ENCODE results near the gene SLCO2B1.

DNA sequence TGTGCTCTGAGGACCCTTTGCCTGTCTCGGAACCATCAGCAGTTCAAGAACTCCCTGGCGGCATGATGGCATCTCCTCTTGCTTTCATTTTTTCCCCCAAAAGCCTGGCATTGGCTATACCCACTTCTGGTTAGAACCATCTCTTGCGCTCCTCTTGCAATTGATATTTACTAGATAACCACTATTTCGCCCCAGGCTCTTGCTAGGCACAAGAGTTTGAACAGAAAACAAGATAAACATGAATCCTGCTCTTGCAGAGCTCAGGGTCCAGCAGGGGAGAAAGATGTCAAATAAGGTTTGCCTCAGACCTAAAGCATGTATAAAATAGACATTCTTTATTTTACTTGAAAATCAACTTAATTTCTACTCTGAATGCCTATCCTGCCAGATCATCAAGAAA lies 33.1 kb downstream of the SLCO2B1 start:
- TF ChIP-seq, protein P1, sequence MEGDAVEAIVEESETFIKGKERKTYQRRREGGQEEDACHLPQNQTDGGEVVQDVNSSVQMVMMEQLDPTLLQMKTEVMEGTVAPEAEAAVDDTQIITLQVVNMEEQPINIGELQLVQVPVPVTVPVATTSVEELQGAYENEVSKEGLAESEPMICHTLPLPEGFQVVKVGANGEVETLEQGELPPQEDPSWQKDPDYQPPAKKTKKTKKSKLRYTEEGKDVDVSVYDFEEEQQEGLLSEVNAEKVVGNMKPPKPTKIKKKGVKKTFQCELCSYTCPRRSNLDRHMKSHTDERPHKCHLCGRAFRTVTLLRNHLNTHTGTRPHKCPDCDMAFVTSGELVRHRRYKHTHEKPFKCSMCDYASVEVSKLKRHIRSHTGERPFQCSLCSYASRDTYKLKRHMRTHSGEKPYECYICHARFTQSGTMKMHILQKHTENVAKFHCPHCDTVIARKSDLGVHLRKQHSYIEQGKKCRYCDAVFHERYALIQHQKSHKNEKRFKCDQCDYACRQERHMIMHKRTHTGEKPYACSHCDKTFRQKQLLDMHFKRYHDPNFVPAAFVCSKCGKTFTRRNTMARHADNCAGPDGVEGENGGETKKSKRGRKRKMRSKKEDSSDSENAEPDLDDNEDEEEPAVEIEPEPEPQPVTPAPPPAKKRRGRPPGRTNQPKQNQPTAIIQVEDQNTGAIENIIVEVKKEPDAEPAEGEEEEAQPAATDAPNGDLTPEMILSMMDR (IDR thresholded peaks at IDR 0.05), result no peak
- no peak for TF ChIP-seq POLR2A (IDR thresholded peaks at IDR 0.05)
- TF ChIP-seq EP300 (IDR thresholded peaks at IDR 0.05), result no peak
- TF ChIP-seq POLR2AphosphoS5 (IDR thresholded peaks at IDR 0.05), result no peak
